ENCODE measurements around the gene SLC22A15. TPM values are rescaled to one million over a fixed set of nuclear protein-coding genes. Genes with fewer than 3 reads are reported as not detected.
"Not testable (repeated sequence)": the region's sequence is repeated elsewhere in the genome, so short reads cannot be mapped to it uniquely, and the experiment has no call there.

SLC22A15 gene
- total RNA-seq, 2 experiments from 2014 or later: 0.47 to 0.54 TPM

GRCh38 chr1:115975569-115976061 is 698 bp upstream of the SLC22A15 start:
- Mint-ChIP-seq H3K9me3 (no peaks in the 10 kb centered on the region), H3K27ac (no peak overlapping the region), H3K4me1 (peaks cover 4% of the 10 kb centered on the region), H3K36me3 (no peaks in the 10 kb centered on the region), H3K27me3 (peaks cover 62% of the 10 kb centered on the region), H3K4me3 (peak overlapping the region; percentile 86)
- no peak for DNase-seq

GRCh38 chr1:115976921-115977498 is 697 bp downstream of the SLC22A15 start:
- Mint-ChIP-seq H3K4me3 (peak overlapping the region; percentile 56), H3K4me1 (peaks cover 4% of the 10 kb centered on the region), H3K27ac (no peak overlapping the region), H3K9me3 (no peaks in the 10 kb centered on the region), H3K36me3 (no peaks in the 10 kb centered on the region), H3K27me3 (peaks cover 56% of the 10 kb centered on the region)
- DNase-seq: no peak

- Mint-ChIP-seq H3K27ac (no peak overlapping the region), H3K27me3 (peaks cover 56% of the 10 kb centered on the region), H3K4me3 (no peak overlapping the region)
Observed at GRCh38 chr1:115977499-115978258, 1.4 kb downstream of the SLC22A15 start.

GRCh38 chr1:115978292-115978941 is 2.1 kb downstream of the SLC22A15 start:
- Mint-ChIP-seq H3K4me3 (no peak overlapping the region), H3K36me3 (no peaks in the 10 kb centered on the region), H3K4me1 (peaks cover 4% of the 10 kb centered on the region), H3K27me3 (peaks cover 53% of the 10 kb centered on the region), H3K9me3 (no peaks in the 10 kb centered on the region), H3K27ac (no peak overlapping the region)
- DNase-seq: no peak

More at GRCh38 chr1:115977499-115978258, 1.4 kb downstream of the SLC22A15 start:
- H3K36me3 Mint-ChIP-seq: no peaks in the 10 kb centered on the region
- H3K4me1 Mint-ChIP-seq: peaks cover 4% of the 10 kb centered on the region
- no peak for DNase-seq
- no peaks in the 10 kb centered on the region for H3K9me3 Mint-ChIP-seq

DNA sequence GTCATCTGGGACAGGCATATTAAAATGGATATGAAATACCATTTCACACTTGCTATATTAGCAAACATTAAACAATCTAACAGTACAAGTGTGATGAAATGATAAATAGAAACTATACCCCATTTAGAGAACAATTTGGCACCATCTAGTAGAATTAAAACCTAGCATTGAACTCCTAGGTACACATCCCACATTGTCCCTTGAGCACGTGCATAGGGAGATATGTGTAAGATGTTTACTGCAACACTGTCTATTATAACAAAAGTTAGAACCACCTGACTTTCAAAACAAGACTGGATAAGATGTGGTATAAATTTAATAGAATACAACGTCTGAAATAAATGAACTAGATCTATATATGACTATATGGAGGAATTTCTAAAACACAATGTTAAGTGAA is 3.8 kb downstream of the SLC22A15 start:
- Mint-ChIP-seq H3K4me3 (no peak overlapping the region), H3K27ac (no peak overlapping the region), H3K27me3 (peaks cover 41% of the 10 kb centered on the region), H3K9me3 (no peaks in the 10 kb centered on the region), H3K4me1 (peaks cover 4% of the 10 kb centered on the region), H3K36me3 (no peaks in the 10 kb centered on the region)
- no peak for DNase-seq

GRCh38 chr1:115980998-115981993 is 5.0 kb downstream of the SLC22A15 start:
- DNase-seq: no peak
- H3K4me3 Mint-ChIP-seq: no peak overlapping the region
- no peaks in the 10 kb centered on the region for H3K36me3 Mint-ChIP-seq
- no peak overlapping the region for H3K27ac Mint-ChIP-seq
- H3K4me1 Mint-ChIP-seq: no peaks in the 10 kb centered on the region
- H3K27me3 Mint-ChIP-seq: peaks cover 30% of the 10 kb centered on the region
- H3K9me3 Mint-ChIP-seq: no peaks in the 10 kb centered on the region

DNA sequence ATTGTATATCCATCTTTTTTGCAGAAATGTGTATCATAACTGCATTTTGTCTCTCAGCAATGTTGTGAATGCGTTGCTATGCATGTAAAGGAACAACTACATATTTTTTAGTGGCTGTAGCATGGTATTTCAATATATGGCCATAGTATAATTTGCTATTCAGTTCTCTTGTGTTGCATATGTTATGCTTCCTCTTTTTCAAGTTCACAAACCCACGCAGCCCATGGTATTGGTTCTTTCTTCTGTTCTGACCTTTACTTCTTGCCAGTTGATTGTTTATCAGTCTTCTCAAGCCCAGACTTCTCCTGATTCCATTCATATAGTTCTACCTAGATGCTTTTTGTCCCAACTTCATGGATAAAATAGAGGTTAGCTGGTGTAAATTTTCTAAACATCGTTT is 6.1 kb downstream of the SLC22A15 start:
- no peak overlapping the region for H3K27ac Mint-ChIP-seq
- no peaks in the 10 kb centered on the region for H3K9me3 Mint-ChIP-seq
- no peaks in the 10 kb centered on the region for H3K36me3 Mint-ChIP-seq
- no peak for DNase-seq
- H3K4me1 Mint-ChIP-seq: no peaks in the 10 kb centered on the region
- peaks cover 28% of the 10 kb centered on the region for H3K27me3 Mint-ChIP-seq
- H3K4me3 Mint-ChIP-seq: no peak overlapping the region

GRCh38 chr1:115983584-115983983 is 7.3 kb downstream of the SLC22A15 start:
- Mint-ChIP-seq H3K36me3 (no peaks in the 10 kb centered on the region), H3K9me3 (no peaks in the 10 kb centered on the region), H3K27me3 (peaks cover 17% of the 10 kb centered on the region), H3K4me1 (no peaks in the 10 kb centered on the region), H3K27ac (no peak overlapping the region), H3K4me3 (no peak overlapping the region)
- no peak for DNase-seq

DNA sequence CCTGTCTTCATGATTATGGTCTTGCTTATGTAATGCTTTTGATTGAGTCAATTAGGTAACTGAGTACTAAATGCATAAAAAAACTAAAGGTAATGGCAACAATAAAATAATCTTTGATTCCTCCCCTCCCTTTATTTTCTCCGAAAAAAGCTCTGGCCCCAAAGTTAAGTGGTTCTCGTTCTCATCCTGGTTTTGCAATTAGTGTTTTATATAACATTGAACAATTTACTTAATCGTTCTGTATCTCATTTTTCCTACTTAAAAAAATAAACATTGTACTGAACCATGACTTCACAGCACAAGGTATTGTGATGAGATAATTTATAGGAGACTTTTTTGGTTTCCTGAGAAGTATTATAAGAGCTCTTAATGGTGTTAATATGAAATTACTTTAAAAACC is 11.3 kb downstream of the SLC22A15 start:
- Mint-ChIP-seq H3K27ac (no peak overlapping the region), H3K27me3 (peaks cover 7% of the 10 kb centered on the region), H3K4me1 (peaks cover 6% of the 10 kb centered on the region), H3K4me3 (no peak overlapping the region), H3K36me3 (no peaks in the 10 kb centered on the region), H3K9me3 (no peaks in the 10 kb centered on the region)
- DNase-seq: no peak

DNA sequence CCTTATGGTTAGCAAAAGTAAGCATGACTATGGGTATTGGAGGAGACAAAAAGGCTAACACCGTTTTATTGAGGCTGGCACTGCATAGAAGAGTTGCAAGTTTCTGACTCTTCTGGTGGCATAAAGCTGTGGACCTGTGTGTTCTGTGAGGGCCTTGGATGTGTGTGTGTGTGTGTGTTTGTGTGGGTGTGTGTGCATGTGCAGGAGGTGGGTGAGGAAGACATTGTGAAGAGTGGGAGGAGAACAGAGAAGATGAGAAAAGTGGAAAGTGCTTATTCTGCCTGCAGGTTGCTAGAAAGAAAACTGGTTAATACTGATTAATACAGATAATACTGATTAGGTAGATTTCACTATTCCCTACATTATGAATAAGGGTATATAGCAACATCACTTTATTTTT is 12.6 kb downstream of the SLC22A15 start:
- Mint-ChIP-seq H3K9me3 (no peaks in the 10 kb centered on the region), H3K4me1 (peaks cover 6% of the 10 kb centered on the region), H3K36me3 (no peaks in the 10 kb centered on the region), H3K27me3 (peaks cover 7% of the 10 kb centered on the region), H3K27ac (no peak overlapping the region), H3K4me3 (no peak overlapping the region)
- DNase-seq: no peak

DNA sequence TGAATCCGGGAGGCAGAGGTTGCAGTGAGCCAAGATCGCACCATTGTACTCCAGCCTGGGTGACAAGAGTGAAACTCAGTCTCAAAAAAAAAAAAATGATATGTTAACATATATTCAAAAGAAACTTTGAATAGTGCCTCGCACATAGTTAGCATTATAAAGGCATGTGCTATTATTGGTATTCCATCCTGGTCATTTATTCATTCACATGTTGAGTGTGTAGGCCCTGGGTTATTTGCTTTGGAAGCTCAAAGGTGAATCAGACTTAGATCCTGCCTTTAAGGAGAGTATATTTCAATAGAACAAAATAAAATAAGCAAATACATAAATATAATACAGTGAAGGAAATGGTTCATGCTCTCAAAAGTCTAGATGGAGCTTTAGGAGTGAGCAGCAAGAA is 13.4 kb downstream of the SLC22A15 start:
- Mint-ChIP-seq H3K27ac (no peak overlapping the region), H3K4me1 (peaks cover 6% of the 10 kb centered on the region), H3K36me3 (no peaks in the 10 kb centered on the region), H3K9me3 (no peaks in the 10 kb centered on the region), H3K27me3 (peaks cover 7% of the 10 kb centered on the region), H3K4me3 (no peak overlapping the region)
- no peak for DNase-seq

GRCh38 chr1:115991909-115992308 is 15.6 kb downstream of the SLC22A15 start:
- Mint-ChIP-seq H3K9me3 (no peaks in the 10 kb centered on the region), H3K36me3 (peaks cover 3% of the 10 kb centered on the region), H3K27me3 (peaks cover 3% of the 10 kb centered on the region), H3K4me3 (no peak overlapping the region), H3K27ac (no peak overlapping the region), H3K4me1 (peaks cover 6% of the 10 kb centered on the region)
- no peak for DNase-seq

- H3K4me3 Mint-ChIP-seq, H3K27me3 Mint-ChIP-seq, H3K4me1 Mint-ChIP-seq, DNase-seq, H3K27ac Mint-ChIP-seq: not testable (repeated sequence)
- Mint-ChIP-seq H3K9me3 (peaks cover 26% of the 10 kb centered on the region), H3K36me3 (peaks cover 19% of the 10 kb centered on the region)
Observed at GRCh38 chr1:115997921-115998320, 21.6 kb downstream of the SLC22A15 start.

- H3K36me3 Mint-ChIP-seq: peaks cover 16% of the 10 kb centered on the region
- no peak for DNase-seq
- H3K4me3 Mint-ChIP-seq: no peak overlapping the region
- H3K27ac Mint-ChIP-seq: no peak overlapping the region
- peaks cover 10% of the 10 kb centered on the region for H3K27me3 Mint-ChIP-seq
- peaks cover 6% of the 10 kb centered on the region for H3K4me1 Mint-ChIP-seq
- peaks cover 26% of the 10 kb centered on the region for H3K9me3 Mint-ChIP-seq
Observed at GRCh38 chr1:116001739-116002487, 25.6 kb downstream of the SLC22A15 start.

Data from activated naive CD8-positive, alpha-beta T cell treated with anti-CD3 and anti-CD28 coated beads for 36 hours (primary cell).